GM21786 (cell line): ENCODE results near the gene GULP1.
"Not testable (repeated sequence)": the region's sequence is repeated elsewhere in the genome, so short reads cannot be mapped to it uniquely, and the experiment has no call there.

Source experiments
- ATAC-seq: cut with Tn5 transposase; IDR thresholded peaks from one replicate; pipeline ENCODE4 v1.9.1; 2021; ENCODE audit not compliant: unreplicated experiment

Gene GULP1

GRCh38 chr2:188466078-188466477 is 174.4 kb downstream of the GULP1 start:
- not testable (repeated sequence) for ATAC-seq

- ATAC-seq, result no peak
Measured at GRCh38 chr2:188466761-188467160, 175.1 kb downstream of the GULP1 start.

- no peak for ATAC-seq
Measured at GRCh38 chr2:188471166-188471565, 179.5 kb downstream of the GULP1 start.

- ATAC-seq, result no peak
Measured at GRCh38 chr2:188473306-188473705, 181.6 kb downstream of the GULP1 start.

GRCh38 chr2:188474316-188474715 is 182.6 kb downstream of the GULP1 start:
- no peak for ATAC-seq

GRCh38 chr2:188475945-188476344 is 184.3 kb downstream of the GULP1 start:
- ATAC-seq, result no peak

- no peak for ATAC-seq
Measured at GRCh38 chr2:188477564-188478103, 186.0 kb downstream of the GULP1 start.

GRCh38 chr2:188478724-188479123 is 187.1 kb downstream of the GULP1 start:
- peak; percentile 99 for ATAC-seq

- ATAC-seq, result no peak
Measured at GRCh38 chr2:188481474-188481873, 189.8 kb downstream of the GULP1 start.

GRCh38 chr2:188485496-188485895 is 193.8 kb downstream of the GULP1 start:
- no peak for ATAC-seq

GRCh38 chr2:188492751-188493150 is 201.1 kb downstream of the GULP1 start:
- ATAC-seq, result no peak

- no peak for ATAC-seq
Measured at GRCh38 chr2:188494906-188495305, 203.2 kb downstream of the GULP1 start.

GRCh38 chr2:188495969-188496431 is 204.3 kb downstream of the GULP1 start:
- no peak for ATAC-seq

GRCh38 chr2:188497726-188498125 is 206.1 kb downstream of the GULP1 start:
- ATAC-seq, result no peak

GRCh38 chr2:188503975-188504374 is 212.3 kb downstream of the GULP1 start:
- no peak for ATAC-seq

- ATAC-seq, result no peak
Measured at GRCh38 chr2:188506843-188507242, 215.2 kb downstream of the GULP1 start.

- no peak for ATAC-seq
Measured at GRCh38 chr2:188511346-188511745, 219.7 kb downstream of the GULP1 start.

- peak; percentile 61 for ATAC-seq
Measured at GRCh38 chr2:188512456-188512855, 220.8 kb downstream of the GULP1 start.

- ATAC-seq, result no peak
Measured at GRCh38 chr2:188515918-188516317, 224.2 kb downstream of the GULP1 start.

- no peak for ATAC-seq
Measured at GRCh38 chr2:188517549-188518215, 226.0 kb downstream of the GULP1 start.

GRCh38 chr2:188518381-188518780 is 226.7 kb downstream of the GULP1 start:
- no peak for ATAC-seq

- no peak for ATAC-seq
Measured at GRCh38 chr2:188519136-188519535, 227.5 kb downstream of the GULP1 start.

GRCh38 chr2:188522517-188522916 is 230.8 kb downstream of the GULP1 start:
- no peak for ATAC-seq
